GM12891 (cell line): ENCODE results near the gene TMEM164.

ENCODE experiments used
- DNase-seq: peaks from one replicate; pipeline ENCODE4 v3.0.0; 2011; ENCODE audit warnings: low spot score; ENCODE audit not compliant: insufficient read length
- FAIRE-seq: peaks from 2 replicates; lab custom pipeline; 2011; peaks lifted over from hg19 to GRCh38; lab: Jason Lieb, UNC
- PAX5 ChIP-seq: IDR thresholded peaks from 2 replicates; pipeline ENCODE4 v1.6.1; 2011; ENCODE audit warnings: low read length, moderate library complexity, mild to moderate bottlenecking; ENCODE audit not compliant: insufficient read depth, severe bottlenecking
- POLR2A ChIP-seq: IDR thresholded peaks from 2 replicates; pipeline ENCODE4 v1.6.1; 2011; ENCODE audit warnings: low read depth, low read length, control low read depth
- POLR2AphosphoS5 ChIP-seq: IDR thresholded peaks from 2 replicates; pipeline ENCODE4 v1.6.1; 2011; ENCODE audit warnings: low read depth, low read length, control low read depth
- POU2F2 ChIP-seq: IDR thresholded peaks from 2 replicates; pipeline ENCODE4 v1.6.1; 2011; ENCODE audit warnings: low read depth, mild to moderate bottlenecking, control low read depth, low read length, moderate library complexity
- SPI1 ChIP-seq: IDR thresholded peaks from 2 replicates; pipeline ENCODE4 v1.6.1; 2011; ENCODE audit warnings: low read depth, low read length, control low read depth
- TAF1 ChIP-seq: IDR thresholded peaks from 2 replicates; pipeline ENCODE4 v1.6.1; 2011; ENCODE audit warnings: low read depth, low read length, control low read depth

The TMEM164 gene

DNA sequence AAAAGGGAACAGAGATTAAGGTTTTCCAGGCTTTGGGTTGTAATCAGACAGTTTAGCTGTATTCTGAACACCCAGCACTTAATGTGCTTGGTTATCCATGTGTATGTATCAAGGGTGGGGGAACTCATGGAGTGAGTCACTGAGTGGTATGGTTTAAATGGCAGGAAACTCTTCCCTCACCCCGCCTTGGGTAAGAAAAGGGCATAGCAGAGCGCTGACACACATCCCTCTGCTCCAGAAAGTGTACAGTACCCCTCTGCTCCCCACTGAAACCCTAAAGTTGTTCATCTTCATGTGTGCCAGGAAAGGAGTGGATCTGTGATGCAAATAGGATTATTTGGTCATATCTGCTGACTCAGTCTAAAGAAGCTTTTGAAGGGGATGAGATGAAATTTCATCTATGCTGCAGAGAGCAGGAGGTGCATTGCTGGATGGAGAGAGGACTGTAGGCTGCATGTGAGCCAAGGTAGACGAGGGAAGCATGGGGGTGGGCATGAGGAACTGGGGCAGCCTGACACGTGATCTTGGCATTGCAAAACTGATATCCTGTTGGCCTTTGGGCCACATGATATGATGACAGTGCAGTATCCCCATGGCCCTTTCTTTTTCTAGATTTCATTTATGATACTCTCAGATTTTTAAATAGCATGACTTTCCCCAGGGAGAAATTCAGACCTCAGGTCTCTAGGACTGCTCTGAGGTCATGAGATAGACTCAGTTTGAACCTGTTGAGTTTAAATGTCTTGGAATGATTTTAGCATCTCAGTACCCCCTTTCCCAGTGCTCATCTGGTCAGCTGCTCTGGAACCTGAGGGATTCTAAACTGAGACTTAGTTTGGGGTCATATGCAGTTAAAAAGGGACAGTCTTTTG, 84.8 kb downstream of the TMEM164 start:
- TF ChIP-seq POU2F2: no peak
- no peak for TF ChIP-seq TAF1
- TF ChIP-seq POLR2A: no peak
- no peak for TF ChIP-seq POLR2AphosphoS5
- no peak for TF ChIP-seq PAX5
- TF ChIP-seq SPI1: no peak
- DNase-seq (no peak), FAIRE-seq (peak; percentile 61)

DNA sequence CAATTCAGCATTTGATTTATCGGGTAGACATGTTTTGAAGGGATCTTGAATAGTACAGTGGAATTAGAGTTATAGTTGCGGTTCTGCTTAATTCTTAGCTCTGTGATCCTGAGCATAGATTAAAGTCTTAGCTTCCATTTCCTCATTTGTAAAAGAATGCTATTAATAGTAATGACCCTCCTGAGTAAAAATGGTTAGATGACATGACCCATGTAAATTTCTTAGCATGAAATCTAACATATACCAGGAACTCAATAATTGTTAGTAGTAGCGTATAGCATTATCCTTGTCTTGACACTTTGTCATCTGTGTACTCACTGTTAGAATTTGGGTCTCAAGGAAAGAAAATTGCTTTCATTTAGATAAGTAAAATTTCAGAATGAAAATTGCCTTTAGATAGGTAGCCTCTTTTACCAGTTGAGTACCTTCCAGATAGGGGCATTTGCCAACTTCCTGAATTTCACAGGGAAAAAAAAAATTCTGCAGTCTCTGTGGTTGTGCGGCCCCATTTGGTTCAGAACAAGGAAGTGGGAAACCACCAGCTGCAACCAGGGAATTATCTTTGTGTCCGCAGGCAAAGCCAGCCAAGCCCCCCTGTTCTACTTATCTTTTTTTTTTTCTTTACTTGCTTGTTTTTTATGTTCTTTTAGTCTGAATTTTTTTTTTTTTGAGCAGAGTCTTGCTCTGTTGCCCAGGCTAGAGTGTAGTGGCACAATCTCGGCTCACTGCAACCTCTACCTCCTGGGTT, 86.9 kb downstream of the TMEM164 start:
- DNase-seq: no peak
- FAIRE-seq: peak; percentile 48
- TF ChIP-seq PAX5: no peak
- peak; percentile 69 for TF ChIP-seq SPI1
- TF ChIP-seq POLR2A: no peak
- no peak for TF ChIP-seq POLR2AphosphoS5

DNA sequence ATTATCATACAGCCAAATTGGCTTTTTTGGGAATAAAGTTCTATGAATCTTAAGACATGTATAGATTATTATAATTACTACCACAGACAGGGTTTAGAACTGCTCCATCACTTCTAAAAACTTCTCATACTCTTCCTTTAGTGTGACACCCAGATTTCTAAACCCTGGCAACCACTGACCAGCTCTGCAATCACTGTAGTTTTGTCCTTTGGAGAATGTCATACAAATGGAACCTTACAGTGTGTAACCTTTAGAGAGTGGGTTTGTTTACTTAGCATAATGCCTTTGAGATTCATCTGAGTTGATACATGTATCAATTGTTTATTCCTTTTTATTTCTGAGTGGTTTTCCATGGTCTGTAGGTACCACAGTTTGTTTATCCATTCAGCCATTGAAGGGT, 95.0 kb downstream of the TMEM164 start:
- DNase-seq (no peak), FAIRE-seq (no peak)
- no peak for TF ChIP-seq TAF1
- no peak for TF ChIP-seq PAX5
- TF ChIP-seq POLR2A: no peak
- TF ChIP-seq POLR2AphosphoS5: no peak
- no peak for TF ChIP-seq POU2F2
- TF ChIP-seq SPI1: no peak

DNA sequence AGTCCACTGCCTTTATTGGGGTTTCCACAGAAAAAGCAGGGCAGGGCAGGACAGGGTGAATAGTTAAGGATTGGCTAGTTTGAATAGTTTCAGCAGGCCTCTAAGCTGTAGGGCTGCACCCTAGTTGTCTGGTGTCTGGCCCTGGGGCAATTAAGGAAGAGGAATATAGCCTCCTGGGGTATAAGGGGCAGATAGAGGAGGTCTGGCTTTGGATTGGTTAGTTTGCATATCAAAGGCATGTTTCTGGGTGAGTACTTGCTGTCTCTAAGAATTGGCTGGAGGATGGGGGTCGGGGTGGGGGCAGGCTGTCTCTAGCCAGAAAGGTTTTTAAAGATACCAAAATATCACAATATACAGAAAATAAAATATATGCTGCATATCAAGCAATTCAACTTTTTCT, 100.4 kb downstream of the TMEM164 start:
- no peak for TF ChIP-seq POLR2AphosphoS5
- TF ChIP-seq POLR2A: no peak
- no peak for TF ChIP-seq TAF1
- DNase-seq (no peak), FAIRE-seq (no peak)

DNA sequence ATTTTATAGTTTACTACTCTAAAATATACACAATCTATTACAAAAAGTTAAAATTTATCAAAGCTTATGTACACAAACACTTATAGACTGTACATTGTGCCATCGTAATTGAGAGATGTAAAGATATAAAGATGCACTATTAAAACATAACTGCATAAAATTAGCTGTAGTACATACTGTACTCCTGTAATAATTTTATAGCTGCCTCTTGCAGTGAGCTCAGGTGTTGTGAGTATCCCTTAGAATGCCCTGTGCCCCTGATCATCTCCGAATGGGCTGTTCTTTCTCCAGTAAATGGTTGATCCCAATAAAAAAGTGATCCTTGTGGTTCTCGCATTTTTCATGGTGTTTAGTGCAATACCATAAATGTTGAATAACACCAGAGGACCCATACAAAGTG, 101.2 kb downstream of the TMEM164 start:
- FAIRE-seq (no peak), DNase-seq (no peak)
- TF ChIP-seq PAX5 (no peak), SPI1 (no peak), POLR2AphosphoS5 (no peak), TAF1 (no peak), POU2F2 (no peak), POLR2A (no peak)

DNA sequence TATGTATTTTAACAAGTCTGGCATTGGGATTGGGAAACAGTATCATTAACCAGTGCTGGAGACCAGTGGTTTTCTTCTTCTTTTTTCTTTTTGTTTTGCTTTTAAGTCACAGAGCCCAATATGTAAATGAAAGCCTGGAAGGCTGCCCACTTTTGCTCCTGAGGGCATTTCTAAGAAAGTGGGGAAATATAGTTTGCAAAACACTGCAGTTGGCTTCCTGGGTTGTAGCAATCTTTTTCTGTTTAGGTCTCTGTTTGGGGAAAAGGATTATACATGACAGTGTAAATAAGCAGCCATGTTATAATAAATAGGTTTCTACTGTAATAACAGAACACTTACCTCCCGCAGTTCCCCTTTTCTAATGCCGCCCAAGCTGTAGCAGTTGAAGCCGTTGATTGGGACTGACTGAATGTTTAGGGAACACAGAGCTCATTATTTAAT, 105.5 kb downstream of the TMEM164 start:
- TF ChIP-seq SPI1 (peak; percentile 69), POLR2A (no peak)
- FAIRE-seq (no peak), DNase-seq (no peak)

DNA sequence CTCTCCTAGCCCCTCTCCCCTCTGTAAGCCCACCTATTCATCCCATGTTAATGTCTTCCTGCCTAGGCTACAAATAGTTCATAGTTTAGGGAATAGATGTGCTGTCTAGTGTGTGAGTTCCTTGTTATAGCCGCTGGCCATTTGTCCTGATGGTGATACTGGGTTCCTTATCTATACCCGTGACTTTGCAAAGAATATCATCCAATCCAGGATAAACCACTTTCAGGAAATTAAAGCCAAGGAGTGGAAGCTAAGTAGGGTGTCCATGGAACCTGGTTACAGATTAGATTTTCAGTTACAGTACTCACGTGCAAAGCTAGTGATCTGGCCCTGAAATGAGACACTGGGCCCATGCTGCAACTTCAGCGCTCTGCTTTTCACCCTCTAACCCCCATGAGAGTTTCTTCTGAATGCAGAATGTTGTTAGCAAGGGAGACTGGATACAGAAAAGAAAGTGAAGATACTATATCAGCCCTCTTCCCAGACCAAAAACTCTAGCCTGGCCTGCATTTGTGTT, 111.4 kb downstream of the TMEM164 start:
- no peak for TF ChIP-seq POU2F2
- no peak for TF ChIP-seq POLR2A
- no peak for TF ChIP-seq POLR2AphosphoS5
- TF ChIP-seq TAF1: no peak
- TF ChIP-seq SPI1: no peak
- TF ChIP-seq PAX5: no peak
- DNase-seq (no peak), FAIRE-seq (no peak)

DNA sequence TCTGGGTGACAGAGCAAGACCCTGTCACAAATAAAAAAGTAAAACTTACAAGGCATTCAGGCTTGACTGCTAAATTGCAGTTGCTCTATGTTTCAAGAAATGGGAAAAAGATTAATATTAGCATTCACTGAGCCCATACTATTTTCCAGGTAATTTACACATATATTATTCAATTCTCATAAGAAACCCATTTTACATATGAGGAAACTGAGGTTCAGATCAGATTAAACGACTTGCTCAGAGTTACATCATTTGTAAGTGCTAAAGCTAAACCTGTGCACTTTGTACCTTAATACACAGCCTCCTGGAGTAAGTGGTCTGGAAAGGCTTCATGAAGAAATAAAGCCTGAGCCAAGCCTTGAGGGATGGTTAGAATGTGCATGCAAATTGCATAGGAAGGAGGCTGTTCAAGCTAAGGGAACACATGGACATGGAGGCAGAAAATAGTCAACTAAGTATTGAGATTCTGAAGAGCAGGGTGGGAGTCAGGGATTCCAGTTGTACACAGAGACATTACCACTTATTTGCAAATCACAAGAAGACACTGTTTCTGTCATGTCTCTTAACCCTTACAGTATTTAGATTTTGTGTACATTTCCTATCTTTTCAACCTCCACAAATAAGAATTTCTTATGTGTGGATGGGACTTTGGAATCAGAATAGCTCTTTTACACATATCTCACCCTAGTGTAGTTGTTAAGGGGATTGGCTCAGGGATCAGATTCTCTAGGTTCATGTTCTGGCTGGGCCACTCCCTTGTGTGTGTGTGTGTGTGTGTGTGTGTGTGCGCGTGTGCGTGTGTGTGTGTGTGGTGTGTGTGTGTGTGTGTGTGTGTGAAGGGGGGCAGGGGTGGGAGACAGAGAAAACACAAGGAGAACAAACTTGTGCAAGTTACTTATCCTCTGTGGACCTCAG, 113.4 kb downstream of the TMEM164 start:
- no peak for DNase-seq
- no peak for TF ChIP-seq POU2F2
- no peak for TF ChIP-seq PAX5
- TF ChIP-seq POLR2A: no peak
- no peak for TF ChIP-seq TAF1
- TF ChIP-seq SPI1: no peak
- TF ChIP-seq POLR2AphosphoS5: no peak
- FAIRE-seq: no peak

DNA sequence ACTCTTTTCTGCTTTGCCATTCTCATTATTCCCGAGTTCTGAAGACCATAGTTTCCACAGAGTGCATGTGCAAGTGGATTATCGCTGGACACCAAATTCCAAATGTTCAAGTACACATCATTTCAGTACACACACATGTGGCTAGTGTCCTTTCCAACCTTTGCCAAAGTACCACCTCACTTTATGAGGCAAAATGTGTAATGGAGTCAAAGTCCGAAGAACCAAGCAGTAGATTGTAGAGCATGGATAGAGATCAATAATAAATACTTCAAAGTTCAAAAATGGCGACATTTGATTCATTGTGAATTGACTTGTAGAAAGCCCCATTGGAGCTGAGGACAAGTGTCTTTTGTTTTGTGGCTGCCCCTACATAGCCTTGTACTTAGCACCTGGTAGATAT, 115.6 kb downstream of the TMEM164 start:
- DNase-seq (no peak), FAIRE-seq (peak; percentile 74)
- no peak for TF ChIP-seq POLR2AphosphoS5
- no peak for TF ChIP-seq POU2F2
- no peak for TF ChIP-seq PAX5
- TF ChIP-seq TAF1: no peak
- no peak for TF ChIP-seq SPI1
- no peak for TF ChIP-seq POLR2A
